HG03460 (cell line): ENCODE results near the gene MICU2.
A peak's percentile ranks its signal among the peaks of the same experiment; 100 is the strongest.

Experiments used
- ATAC-seq: cut with Tn5 transposase; IDR thresholded peaks from one replicate; pipeline ENCODE4 v1.9.1; 2021; ENCODE audit not compliant: unreplicated experiment

Gene MICU2, protein sequence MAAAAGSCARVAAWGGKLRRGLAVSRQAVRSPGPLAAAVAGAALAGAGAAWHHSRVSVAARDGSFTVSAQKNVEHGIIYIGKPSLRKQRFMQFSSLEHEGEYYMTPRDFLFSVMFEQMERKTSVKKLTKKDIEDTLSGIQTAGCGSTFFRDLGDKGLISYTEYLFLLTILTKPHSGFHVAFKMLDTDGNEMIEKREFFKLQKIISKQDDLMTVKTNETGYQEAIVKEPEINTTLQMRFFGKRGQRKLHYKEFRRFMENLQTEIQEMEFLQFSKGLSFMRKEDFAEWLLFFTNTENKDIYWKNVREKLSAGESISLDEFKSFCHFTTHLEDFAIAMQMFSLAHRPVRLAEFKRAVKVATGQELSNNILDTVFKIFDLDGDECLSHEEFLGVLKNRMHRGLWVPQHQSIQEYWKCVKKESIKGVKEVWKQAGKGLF

DNA sequence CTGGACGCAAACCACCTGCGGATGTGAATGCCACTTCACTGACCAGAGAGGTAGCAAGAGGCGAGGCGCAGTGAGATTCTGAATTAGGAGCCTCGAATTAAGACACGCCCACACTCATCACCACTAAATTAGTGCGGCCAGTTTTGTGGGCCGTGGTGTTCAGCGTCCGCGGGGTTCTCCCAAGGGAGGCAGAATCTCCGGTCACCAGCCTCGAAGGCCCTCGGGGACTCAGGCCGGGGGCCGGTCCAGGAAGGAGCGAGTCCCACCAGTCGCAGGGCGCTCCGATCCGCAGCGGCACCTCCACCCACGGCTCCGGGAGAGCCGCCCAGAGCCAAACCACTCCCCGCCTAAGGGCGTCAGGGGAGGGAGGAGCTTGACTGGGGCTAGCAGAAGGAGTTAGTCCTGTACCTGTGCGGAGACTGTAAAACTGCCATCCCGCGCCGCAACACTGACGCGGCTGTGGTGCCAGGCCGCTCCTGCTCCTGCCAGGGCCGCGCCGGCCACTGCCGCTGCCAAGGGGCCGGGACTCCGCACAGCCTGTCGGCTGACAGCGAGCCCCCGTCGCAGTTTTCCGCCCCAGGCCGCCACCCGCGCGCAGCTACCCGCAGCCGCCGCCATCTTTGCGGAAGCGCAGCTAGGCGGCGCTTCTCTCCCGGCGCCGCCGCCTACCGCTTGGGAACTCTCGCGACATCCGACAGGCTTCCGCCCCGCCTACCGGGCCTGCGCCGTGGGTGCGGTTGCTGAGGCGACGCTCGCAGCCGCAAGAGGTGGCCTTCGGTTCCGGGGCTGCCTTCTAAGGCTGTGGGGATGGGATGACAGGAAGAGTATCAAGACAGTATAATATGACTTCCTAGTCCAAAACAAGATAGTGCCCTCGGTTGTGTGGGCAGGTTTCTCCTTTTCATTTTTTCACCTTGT, at the start of gene MICU2:
Gene MICU2 (minus strand): TSS at position 640 of the 918 bp plus-strand sequence. CDS start 22 bp downstream, at position 618.
- peak; percentile 95 for ATAC-seq

DNA sequence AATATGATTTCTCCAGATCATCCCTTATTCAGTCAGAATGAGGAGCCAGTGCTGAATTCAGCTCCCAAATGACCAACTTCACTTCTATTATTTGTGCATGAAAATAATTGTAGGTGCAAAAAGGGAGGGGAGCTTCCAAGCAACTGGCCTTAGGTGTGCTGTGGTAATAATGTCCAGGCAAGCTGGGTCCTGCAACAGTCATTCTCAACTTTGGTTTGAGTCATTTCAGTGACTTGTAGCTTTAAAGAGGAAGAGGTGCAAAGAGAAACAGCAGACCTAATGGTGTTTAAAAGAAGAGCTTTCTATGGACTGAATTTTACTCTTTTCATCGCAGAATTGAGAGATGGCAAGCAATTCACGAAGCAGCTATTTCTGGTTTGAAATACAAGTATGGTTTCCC, 37.7 kb upstream of the MICU2 start:
- ATAC-seq: no peak

DNA sequence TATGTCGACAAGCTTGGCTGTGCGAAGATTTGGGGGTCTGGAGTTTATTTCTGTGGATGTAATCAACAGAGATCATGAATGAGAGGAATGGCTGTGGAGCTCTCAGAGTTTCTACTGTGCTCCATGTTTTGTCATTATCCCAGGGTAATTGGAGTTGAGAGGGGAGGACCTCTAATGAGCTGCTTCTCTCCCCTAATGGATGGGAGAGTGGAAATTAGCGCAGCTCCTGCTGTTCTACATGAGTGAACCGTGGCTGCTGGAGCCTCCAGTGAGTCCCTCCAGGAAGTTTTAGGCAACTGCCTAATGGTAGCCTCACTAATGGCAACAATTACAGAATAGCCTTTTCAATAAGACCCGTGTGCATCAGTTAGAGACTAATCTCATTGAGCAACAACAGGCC, 35.6 kb upstream of the MICU2 start:
- ATAC-seq: no peak

DNA sequence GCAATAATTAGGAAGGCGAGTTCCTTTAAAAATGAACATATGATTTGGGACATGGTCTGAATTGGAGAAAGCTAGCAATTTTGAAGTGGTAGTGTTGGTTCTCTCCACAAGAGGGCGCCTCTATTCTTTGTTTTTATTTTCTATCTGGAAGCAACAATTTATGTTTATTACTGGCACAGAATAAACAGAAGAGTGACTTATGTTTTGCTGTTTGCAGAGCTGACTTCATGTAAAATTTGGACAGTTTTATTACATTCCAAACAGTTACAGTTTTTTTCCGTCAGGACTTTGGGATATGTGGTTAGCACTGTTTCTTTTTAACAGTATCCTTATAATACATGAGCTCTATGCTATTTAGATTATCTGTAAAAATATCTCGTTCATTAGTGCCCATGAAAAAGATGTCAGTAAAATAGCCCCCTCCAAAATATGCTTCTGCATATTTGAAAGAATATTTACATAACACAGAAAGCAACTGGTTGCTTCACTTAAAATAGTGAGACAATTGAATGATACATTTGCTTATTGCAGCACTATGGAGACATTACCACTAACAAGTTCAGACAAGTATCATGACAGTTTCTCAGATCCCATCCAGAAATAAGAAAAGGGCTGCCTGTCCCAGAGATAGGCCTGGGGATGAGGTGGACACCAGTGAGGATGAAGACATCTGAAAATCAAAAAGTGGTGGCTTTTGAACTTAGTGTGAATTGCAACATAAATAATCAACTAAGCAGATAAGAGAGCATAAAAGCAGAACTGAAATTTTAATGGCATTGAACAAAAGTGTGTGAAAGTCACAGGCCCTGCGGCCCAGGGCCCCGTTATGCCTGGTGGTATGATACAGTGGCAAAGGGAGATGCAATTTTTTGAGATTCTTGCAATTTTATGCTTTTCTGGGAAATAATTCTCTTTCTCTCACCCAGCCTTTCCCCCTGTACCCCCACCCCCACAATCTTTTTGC, 34.6 kb upstream of the MICU2 start:
- ATAC-seq: no peak

DNA sequence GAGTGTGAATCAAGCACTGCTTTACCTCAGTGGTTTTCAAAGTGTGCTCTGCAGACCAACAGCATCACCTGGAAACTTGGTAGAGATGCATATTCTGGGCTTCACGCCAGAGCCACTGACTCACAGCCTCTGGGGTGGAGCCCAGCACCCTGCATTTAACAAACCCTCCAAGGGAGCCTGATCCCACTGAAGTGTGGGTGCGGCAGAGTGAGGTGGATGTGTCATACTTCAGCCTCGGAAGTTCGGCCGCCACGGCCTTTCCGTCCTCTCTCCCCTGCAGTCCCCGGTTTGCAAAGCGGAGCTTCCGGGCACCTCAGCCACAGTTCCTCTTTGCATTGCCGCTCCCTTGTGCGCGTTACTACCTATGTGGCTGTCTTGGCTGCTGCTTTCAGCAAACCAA, 33.3 kb upstream of the MICU2 start:
- ATAC-seq: no peak

DNA sequence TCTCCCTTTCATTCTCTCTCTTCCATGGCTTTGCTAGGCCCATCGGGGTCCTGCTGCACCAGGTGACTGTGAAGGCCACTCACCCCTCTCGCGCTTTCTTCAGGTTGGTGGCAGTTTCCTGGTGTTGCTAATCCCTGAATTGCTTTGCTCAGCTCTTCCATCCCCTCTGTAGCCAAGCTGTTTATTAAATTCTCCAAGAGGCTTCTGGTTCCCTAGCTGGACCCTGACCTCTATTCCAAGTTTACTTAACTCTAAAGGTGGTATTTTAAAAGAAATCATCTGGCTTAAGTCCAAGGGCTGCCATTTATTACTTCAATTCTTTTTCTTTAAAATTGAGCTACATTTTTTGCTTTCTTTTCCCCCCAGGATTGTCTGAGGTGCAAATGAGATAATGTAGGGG, 32.7 kb upstream of the MICU2 start:
- no peak for ATAC-seq

DNA sequence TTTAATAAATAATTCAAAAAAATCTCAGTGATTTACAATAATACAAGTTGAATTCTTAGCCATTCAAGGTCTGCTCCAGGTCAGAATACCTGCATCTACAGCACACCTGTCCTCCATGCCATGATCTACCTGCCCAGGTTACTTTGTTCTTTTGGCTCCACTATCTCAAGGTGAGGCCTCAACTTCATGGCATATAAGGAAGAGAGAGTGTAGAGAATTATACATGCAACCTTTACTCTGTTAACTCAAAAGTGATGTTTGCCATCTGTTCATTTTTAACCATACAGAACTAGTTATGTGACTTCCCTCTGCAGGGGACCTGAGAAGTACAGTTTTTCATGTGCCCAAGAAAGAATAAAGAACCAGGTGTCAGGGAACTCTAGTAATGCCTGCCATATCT, 28.2 kb upstream of the MICU2 start:
- ATAC-seq: no peak

DNA sequence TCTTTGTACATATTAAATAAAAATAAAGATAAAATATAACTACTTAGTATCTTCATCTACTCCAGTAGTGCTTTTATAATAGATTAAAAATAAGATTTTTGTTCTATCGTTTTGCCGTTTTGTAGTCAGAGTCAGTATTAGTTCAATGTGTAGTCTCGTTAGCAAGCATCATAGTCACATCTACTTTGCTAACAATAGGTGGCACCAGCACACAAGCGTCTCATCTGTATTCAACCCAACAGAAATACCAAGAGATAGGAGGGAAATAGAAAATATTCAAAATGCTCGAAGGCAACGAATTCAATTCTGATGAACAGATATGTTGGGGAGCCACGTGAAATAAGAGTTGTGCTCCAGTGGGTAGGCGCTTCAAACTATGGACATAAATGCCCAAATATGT, 21.4 kb upstream of the MICU2 start:
- no peak for ATAC-seq

DNA sequence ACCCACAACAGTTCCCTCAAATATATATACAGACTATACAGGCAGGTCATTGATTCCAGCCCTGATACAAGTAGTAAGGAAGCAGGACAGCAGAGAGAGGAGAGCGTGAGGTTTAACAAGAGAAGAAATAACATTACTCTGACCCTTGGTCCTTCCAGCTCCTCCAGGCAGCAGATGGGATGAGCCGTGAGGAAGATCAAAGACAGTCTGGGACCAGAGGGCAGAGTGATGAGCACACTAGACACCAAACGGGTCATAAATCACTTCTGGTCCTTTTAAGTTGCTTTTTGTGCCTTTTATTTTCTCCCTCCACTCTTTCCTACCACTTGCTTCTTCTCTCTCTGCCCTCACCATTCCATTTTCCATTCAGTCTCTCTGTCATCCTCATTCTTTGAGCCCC, 16.9 kb upstream of the MICU2 start:
- ATAC-seq: no peak

DNA sequence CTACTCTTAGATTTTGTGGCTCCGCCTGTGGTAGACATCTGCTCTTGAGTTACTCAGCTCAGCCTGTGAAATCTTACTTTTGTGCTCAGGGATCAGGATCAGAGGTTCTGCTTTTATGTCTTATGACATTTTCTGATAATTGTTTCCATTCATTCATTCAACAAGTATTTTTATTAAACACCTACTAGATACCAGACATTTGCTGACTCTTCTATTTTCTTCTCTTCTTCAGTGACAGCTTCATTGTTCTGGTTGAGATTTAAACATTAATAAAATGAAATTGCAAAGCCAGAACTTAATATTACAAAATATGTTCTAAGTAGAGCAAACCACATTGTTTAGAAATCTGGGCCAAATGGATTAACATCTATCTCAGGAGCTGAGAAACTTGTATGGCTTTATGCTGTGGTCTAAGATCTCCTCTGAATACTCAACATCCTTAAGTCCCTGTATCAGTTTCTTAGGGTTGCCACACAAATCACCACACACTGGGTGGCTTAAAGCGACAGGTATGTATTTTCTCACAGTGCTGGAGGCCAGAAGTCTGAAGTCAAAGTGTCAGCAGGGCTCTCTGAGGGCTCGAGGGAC, 15.8 kb upstream of the MICU2 start:
- no peak for ATAC-seq

DNA sequence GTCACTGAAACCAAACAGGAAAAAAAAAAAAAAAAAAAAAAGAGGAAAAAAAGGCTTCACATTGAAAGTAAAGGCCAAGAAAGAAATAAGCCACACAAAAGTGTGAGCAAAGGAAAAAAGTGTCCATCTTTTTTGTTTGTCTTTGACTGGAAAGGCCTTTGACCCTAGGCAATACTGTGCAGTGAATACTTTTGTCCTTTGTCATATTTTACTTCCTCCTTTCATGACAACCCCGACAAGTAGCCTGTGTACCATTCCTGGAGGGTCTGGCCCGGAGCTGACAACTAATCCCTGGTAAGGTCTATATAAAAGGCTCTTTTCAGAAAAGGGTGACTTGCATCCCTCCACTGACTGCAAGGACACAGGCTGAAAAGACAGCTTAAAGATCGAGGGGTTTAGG, 12.9 kb upstream of the MICU2 start:
- no peak for ATAC-seq

DNA sequence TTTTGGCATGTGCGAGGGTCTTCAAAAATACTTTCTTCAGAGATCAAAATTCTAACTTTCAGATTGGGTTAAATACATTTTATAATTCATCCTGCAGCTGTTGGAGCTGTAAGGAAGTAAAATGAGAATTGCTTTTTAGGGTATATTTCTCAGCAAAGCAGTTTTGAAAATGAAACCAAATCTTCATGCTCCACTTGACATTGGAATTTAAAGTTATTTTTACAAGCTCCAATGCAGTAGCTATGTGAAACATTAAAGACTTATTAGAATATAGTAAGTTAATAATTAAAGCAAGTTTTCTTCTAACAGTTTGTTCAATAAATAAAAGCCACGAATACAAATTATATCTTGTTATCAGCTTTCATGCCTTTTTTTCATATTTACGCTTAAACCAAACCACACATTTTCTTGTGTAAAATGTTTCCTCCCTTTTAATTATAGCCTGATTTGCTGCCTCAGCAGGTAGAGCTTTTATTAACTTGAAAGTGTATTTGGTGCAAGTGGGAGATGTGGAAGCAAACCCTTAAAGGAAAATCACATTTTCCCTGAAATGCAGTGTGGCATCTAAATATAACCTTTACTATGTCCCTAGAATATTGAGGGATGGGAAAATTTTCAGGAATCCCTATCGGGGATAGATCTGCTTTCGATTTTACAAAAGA, 12.4 kb upstream of the MICU2 start:
- ATAC-seq: no peak

DNA sequence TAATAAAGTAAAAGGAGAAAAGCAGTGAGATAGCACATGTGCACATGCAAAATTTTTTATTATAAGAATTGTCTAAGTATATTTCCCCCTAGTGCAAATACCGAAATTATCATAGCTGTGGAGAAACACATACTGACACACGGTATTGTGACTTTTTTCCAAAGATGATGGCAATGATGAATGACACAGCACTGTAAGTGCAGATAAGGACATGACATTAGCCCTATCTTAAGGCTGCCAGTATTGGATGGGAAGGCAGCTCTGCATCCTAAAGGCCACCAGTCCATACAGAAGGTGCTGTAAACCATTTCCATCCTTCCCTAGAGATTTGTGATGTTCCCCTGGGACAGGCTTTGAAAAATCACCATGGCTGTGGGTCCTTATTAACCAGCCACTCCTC, 11.5 kb upstream of the MICU2 start:
- ATAC-seq: no peak

DNA sequence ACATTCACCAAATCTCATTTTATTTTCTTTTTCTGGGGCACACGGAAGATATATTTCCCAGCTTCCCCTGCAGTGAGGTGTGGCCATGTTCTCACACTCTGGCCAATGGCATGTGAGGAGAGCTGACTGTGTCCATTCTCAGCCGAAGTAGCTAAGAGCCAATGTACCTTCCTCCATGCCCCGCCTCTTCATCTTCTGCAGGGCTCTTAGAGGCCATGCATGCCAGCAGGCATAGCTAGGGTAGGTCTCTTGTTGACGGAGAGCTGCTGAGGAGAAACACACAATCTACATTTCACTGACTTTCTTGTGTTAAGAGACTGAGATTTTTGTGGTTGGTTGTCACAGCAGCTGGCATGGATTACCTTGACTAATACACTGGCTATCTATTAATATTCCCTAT, 9.8 kb upstream of the MICU2 start:
- ATAC-seq: no peak

DNA sequence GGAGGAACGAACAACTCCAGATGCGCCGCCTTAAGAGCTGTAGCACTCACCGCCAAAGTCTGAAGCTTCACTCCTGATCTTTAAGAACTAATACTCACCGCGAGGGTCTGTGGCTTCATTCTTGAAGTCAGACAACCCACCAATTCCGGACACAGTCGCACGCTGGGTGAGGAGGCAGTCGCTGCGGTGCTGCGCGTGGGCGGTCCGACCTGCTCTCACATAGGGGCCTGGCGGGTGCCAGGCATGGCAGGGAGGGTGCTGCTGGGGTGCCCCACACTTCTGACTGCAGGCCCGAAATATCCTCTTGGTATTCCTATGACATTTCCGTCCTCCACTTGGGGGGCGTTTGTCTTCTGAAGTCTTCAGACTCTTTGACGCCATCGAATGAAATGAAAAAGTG, 7.4 kb upstream of the MICU2 start:
- ATAC-seq: no peak

DNA sequence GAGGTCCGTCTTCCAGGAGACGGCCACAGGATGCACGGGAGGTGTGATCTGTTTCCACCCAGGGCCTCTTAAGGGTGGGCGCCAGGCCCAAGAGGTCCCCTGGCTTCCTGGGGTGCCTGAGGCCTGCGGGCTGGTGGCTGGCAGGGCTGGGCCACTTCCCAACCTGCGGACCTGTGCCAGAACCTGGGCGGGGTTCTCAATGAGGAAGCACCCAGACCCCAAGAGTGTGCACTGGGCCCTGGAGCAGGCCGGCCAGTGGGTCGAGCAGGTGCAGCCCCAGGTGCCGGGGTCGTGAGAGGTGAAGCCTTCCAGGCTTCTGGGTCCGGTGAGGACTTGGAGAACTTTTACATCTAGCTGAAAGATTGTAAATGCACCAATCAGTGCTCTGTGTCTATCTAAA, 6.7 kb upstream of the MICU2 start:
- ATAC-seq: no peak

DNA sequence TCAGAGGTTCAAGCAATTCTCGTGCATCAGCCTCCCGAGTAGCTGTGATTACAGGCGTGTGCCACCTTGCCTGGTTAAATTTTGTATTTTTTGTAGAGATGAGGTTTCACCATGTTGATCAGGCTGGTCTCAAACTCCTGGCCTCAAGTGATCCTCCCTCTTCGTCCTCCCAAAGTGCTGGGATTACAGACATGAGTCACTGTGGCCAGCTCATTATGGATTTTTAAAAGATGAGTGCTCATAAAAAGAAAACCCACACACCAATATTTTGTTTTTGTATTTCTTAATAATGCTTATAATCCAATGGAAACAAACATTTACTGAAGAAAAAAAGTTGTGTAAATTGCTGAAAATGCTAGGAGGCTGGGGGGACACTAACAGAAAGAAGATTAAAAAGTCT, 5.0 kb upstream of the MICU2 start:
- ATAC-seq: no peak

DNA sequence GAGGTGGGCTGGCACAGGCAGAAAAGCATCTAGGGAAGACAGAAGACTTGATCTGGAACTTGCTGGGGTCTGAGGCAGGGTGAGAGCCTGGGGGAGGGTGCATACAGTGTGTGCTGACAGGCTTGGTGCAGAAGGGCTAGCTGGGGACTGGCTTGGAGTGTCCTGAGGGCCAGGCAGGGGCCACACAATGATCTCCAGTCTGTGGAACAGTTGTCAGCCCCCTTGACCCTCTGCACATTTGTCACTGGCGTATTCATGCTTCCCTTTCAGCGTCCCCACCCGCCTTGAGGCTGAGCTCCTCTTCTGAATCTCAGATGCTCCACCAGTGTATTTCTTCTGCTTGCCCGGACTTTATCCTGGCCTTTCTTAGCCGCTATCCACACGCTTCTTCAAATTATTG, 2.8 kb upstream of the MICU2 start:
- no peak for ATAC-seq

DNA sequence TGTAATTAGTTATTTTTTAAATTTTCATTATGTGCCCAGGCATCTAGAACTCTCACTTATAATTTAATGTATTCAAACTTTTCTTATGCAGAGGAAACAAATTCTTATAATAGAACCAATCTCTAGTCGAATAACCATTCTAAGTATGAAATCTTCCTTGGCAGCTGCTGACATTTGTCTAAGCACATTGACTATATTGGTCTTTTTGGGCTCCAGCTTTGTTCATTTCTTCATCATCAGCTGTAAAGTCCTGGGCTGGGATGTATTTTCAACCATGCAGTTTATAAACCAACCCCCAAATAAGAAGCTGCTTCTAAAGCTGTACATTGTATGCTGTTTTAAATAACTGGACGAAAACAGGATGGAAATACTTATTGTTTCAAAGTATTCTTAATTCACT, 2.3 kb upstream of the MICU2 start:
- ATAC-seq: no peak

DNA sequence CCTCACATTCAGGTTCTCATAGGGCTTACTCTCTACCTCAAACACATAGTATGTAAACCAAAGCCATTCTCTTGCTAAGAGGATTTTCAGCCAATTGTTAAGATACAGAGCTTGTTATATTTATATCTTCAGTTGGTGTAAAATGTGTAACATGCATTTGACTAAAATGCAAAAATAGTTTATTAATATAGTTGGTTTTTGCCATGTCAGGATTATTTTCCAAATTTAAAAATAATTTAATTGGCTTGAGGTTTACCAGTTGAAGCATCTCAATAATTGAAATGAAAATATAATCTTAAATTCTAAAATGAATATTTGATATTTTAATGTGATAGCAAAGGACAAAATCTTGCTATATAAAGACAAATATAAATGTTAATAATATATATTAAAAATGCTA, 7.2 kb downstream of the MICU2 start:
- ATAC-seq: no peak
